Osteoblast (primary cell): ENCODE data around the gene PDCD1LG2. TPM values are rescaled to one million over a fixed set of nuclear protein-coding genes. Genes with fewer than 3 reads are reported as not detected.
A peak's percentile ranks its signal among the peaks of the same experiment; 100 is the strongest.

Experiments used
- DNase-seq: peaks from one replicate; pipeline ENCODE4 v3.0.0; 2011; ENCODE audit warnings: low spot score, mixed read lengths; ENCODE audit not compliant: insufficient read length; ENCODE audit errors: missing footprints
- H2AFZ ChIP-seq: 2 replicates; pipeline ENCODE4 v1.6.0; 2011; ENCODE audit warnings: mild to moderate bottlenecking, low read length
- H3K27ac ChIP-seq: 2 replicates; pipeline ENCODE4 v1.5.1; 2011; ENCODE audit warnings: mild to moderate bottlenecking, low read depth, low read length, moderate library complexity
- H3K27me3 ChIP-seq: 2 replicates; pipeline ENCODE4 v1.6.0; 2012; ENCODE audit warnings: mild to moderate bottlenecking, control low read depth, inconsistent platforms, low read length, moderate library complexity; ENCODE audit not compliant: insufficient read depth
- H3K36me3 ChIP-seq: 2 replicates; pipeline ENCODE4 v1.5.1; 2011; ENCODE audit warnings: mild to moderate bottlenecking, low read length, control low read depth, moderate library complexity; ENCODE audit not compliant: insufficient read depth
- H3K4me1 ChIP-seq: 2 replicates; pipeline ENCODE4 v1.5.1; 2011; ENCODE audit warnings: mild to moderate bottlenecking, low read length, control low read depth, moderate library complexity; ENCODE audit not compliant: insufficient read depth
- H3K4me2 ChIP-seq: 2 replicates; pipeline ENCODE4 v1.6.0; 2011; ENCODE audit warnings: mild to moderate bottlenecking, low read length; ENCODE audit not compliant: insufficient read depth
- H3K4me3 ChIP-seq: fragments of 200-600 bp; sonication (generic); 3 replicates; pipeline ENCODE4 v1.5.1; 2012; ENCODE audit warnings: mild to moderate bottlenecking, low read length, inconsistent platforms; ENCODE audit not compliant: insufficient read depth
- H3K79me2 ChIP-seq: 2 replicates; pipeline ENCODE4 v1.6.0; 2012; ENCODE audit warnings: mild to moderate bottlenecking, low read length, control low read depth, inconsistent platforms; ENCODE audit not compliant: insufficient read depth
- H3K9me3 ChIP-seq: 2 replicates; pipeline ENCODE4 v1.5.1; 2011; ENCODE audit warnings: low read depth, low read length, control low read depth
- H4K20me1 ChIP-seq: 2 replicates; pipeline ENCODE4 v1.6.0; 2012; ENCODE audit warnings: mild to moderate bottlenecking, low read length, control low read depth; ENCODE audit not compliant: insufficient read depth
- CTCF ChIP-seq: IDR thresholded peaks from 2 replicates; pipeline ENCODE4 v1.5.1; 2011; ENCODE audit warnings: mild to moderate bottlenecking, low read depth, low read length, moderate library complexity; ENCODE audit errors: extremely low read depth
- total RNA-seq: library from RNA; depleted of rRNA; stranded (reverse); fragments of >200 nt; gene quantifications from 2 replicates; pipeline ENCODE4 v1.2.3, GENCODE V29; 2012

Gene PDCD1LG2
- total RNA-seq, 1 donor: 4.7 TPM

- Histone ChIP-seq H3K36me3 (no peaks in the 10 kb centered on the region), H3K9me3 (no peaks in the 10 kb centered on the region), H3K4me3 (no peak overlapping the region), H3K79me2 (no peaks in the 10 kb centered on the region), H3K27me3 (no peaks in the 10 kb centered on the region), H3K4me2 (no peak overlapping the region), H3K27ac (no peak overlapping the region), H3K4me1 (peaks cover 12% of the 10 kb centered on the region), H2AFZ (peak overlapping the region; percentile 57), H4K20me1 (no peaks in the 10 kb centered on the region)
- no peak for TF ChIP-seq CTCF
- peak; percentile 76 for DNase-seq
These were observed 21.9 kb upstream of the PDCD1LG2 start for GRCh38 chr9:5488221-5489008.

- no peak for TF ChIP-seq CTCF
- Histone ChIP-seq H4K20me1 (no peaks in the 10 kb centered on the region), H3K27me3 (no peaks in the 10 kb centered on the region), H3K4me2 (no peak overlapping the region), H3K36me3 (no peaks in the 10 kb centered on the region), H2AFZ (no peak overlapping the region), H3K27ac (no peak overlapping the region), H3K79me2 (no peaks in the 10 kb centered on the region), H3K4me1 (peaks cover 21% of the 10 kb centered on the region), H3K4me3 (no peak overlapping the region), H3K9me3 (no peaks in the 10 kb centered on the region)
- DNase-seq: no peak
These were observed 20.5 kb upstream of the PDCD1LG2 start for GRCh38 chr9:5489630-5490490.

GRCh38 chr9:5492965-5493678 is 17.2 kb upstream of the PDCD1LG2 start:
- H4K20me1 ChIP-seq: no peaks in the 10 kb centered on the region
- H3K79me2 ChIP-seq: no peaks in the 10 kb centered on the region
- no peaks in the 10 kb centered on the region for H3K27me3 ChIP-seq
- H2AFZ ChIP-seq: peak overlapping the region; percentile 13
- peak overlapping the region; percentile 65 for H3K4me2 ChIP-seq
- peaks cover 21% of the 10 kb centered on the region for H3K4me1 ChIP-seq
- no peaks in the 10 kb centered on the region for H3K36me3 ChIP-seq
- no peak for TF ChIP-seq CTCF
- DNase-seq: no peak
- peak overlapping the region; percentile 94 for H3K27ac ChIP-seq
- no peak overlapping the region for H3K4me3 ChIP-seq
- no peaks in the 10 kb centered on the region for H3K9me3 ChIP-seq
